NCI-H510A (cell line): Measurements from ENCODE around the gene SMURF1.
"Not testable (repeated sequence)": the region's sequence is repeated elsewhere in the genome, so short reads cannot be mapped to it uniquely, and the experiment has no call there.

ENCODE experiments used
- DNase-seq: peaks from one replicate; lab custom pipeline; 2025; lab: John Stamatoyannopoulos, UW

The SMURF1 gene

GRCh38 chr7:99143853-99144672 is at the start of gene SMURF1:
Gene SMURF1 (minus strand): TSS chr7:99144108. CDS start chr7:99143780, 328 bp downstream.
- peak; percentile 17 for DNase-seq

GRCh38 chr7:99191869-99192596 is 48.1 kb upstream of the SMURF1 start:
- no peak for DNase-seq

- no peak for DNase-seq
These were observed 46.6 kb upstream of the SMURF1 start for GRCh38 chr7:99190359-99191009.

GRCh38 chr7:99189222-99189621 is 45.3 kb upstream of the SMURF1 start:
- DNase-seq, result no peak

GRCh38 chr7:99188221-99188620 is 44.3 kb upstream of the SMURF1 start:
- no peak for DNase-seq

- DNase-seq, result no peak
These were observed 40.8 kb upstream of the SMURF1 start for GRCh38 chr7:99184532-99185218.

GRCh38 chr7:99180067-99180650 is 36.3 kb upstream of the SMURF1 start:
- no peak for DNase-seq

GRCh38 chr7:99177165-99177564 is 33.3 kb upstream of the SMURF1 start:
- DNase-seq, result no peak

GRCh38 chr7:99173787-99174186 is 29.9 kb upstream of the SMURF1 start:
- no peak for DNase-seq

- no peak for DNase-seq
These were observed 27.8 kb upstream of the SMURF1 start for GRCh38 chr7:99171731-99172130.

- DNase-seq, result no peak
These were observed 26.8 kb upstream of the SMURF1 start for GRCh38 chr7:99170730-99171074.

GRCh38 chr7:99170065-99170729 is 26.3 kb upstream of the SMURF1 start:
- no peak for DNase-seq

- DNase-seq, result no peak
These were observed 23.2 kb upstream of the SMURF1 start for GRCh38 chr7:99167072-99167471.

- DNase-seq, result no peak
These were observed 21.9 kb upstream of the SMURF1 start for GRCh38 chr7:99165816-99166215.

- DNase-seq, result not testable (repeated sequence)
These were observed 19.8 kb upstream of the SMURF1 start for GRCh38 chr7:99163669-99164068.

GRCh38 chr7:99156649-99157048 is 12.7 kb upstream of the SMURF1 start:
- no peak for DNase-seq

GRCh38 chr7:99155211-99155610 is 11.3 kb upstream of the SMURF1 start:
- DNase-seq, result no peak

- DNase-seq, result no peak
These were observed 3.1 kb upstream of the SMURF1 start for GRCh38 chr7:99146979-99147378.

GRCh38 chr7:99143521-99143852 is 421 bp downstream of the SMURF1 start:
- no peak for DNase-seq

- DNase-seq, result peak; percentile 59
These were observed 984 bp downstream of the SMURF1 start for GRCh38 chr7:99142727-99143520.
